NOMO-1 treated with DMSO at 0.1 percent for 48 hours (cell line): ENCODE measurements around the gene TTLL10.

Experiments
- DNase-seq: peaks from one replicate; lab custom pipeline; 2025; ENCODE audit not compliant: unreplicated experiment; lab: John Stamatoyannopoulos, UW

The TTLL10 gene

DNA sequence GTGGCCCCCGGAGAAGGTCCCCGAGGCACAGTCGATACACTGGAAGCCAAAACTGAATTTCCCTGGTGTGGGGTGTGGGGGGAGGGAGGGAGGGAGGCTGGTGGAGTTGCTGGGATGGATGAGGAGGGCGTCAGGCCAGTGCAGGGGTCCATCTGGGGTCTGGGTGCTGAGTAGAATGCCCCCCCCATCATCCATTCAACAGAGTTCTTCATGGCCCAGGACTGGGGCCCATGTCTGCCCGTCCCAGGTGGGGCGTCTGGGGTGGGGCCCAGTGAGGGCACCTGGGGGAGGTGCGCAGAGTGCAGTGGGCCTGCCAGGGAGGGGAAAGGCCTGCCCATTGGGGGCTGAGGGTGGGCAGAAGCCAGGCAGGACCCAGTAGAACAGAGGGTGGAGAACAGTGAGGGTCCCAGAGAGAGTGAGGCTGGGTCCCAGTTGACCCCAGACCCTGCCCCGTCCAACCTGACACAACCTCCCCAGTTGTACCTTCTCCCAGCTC, 30.8 kb downstream of the TTLL10 start:
- no peak for DNase-seq

DNA sequence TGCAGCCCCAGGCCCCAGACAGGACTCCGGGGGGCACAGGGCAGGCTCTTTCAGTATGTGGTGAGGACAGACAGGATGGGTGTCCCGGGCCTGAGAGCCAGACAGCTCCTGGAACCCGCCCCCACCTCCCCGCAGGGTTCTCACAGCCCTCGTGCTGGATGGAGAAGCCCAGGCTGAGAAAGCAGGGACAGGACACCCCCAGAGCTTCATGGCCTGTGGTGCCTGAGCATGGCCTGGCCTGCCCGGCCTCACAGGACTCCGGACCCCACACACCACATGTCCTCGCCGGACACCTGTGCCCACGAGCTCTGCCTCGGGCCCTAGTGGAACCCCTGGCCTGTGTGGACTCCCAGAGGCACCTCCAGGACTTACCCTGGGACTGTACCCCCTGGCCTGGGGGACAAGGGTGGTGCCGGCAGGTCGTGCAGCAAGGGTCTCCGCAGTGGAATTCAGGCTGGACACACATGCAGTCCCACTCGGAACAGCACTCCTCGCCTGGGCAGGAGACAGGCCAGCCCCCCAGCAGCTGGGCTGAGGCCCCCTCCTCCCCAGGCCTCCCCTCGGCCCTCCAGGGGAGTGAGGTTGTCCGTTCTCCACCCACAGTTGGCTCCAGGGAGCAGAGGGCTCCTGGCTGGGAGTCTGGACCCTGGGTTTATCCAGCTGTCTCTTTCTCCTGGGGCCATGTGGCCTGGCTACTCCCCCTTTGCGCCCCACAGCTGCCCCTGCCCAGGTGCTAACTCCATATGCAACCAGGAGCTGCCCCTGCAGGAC, 31.5 kb downstream of the TTLL10 start:
- DNase-seq = no peak

DNA sequence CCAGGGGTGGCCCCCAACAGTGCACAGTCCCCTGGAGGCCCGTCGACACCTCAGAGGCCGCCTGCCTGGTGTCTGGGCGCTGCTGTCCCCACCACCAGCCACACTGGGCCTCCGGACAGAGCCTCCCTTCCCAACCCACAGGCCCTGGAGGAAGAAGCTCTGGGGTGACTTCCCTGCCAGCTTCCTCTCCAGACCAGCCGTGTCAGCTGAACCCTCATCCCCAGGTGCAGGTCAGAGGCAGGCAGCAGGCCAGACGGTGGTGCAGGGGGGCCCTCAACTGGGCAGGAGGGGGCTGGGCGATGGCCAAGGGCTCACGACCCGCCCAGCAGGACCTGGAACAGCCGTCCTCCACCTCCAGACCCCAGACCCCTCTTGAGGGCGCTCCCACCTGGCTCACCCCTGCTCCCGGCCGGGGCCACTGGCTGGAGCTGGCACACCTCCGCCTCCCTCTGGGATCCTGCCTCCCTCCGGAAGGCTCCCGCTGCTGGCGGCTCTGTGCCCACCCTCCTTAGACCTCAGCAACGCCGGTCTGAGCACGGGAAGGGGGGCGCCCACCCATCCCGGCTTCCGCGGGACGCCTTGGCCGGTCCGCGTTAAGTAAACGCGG, 32.2 kb downstream of the TTLL10 start:
- no peak for DNase-seq

DNA sequence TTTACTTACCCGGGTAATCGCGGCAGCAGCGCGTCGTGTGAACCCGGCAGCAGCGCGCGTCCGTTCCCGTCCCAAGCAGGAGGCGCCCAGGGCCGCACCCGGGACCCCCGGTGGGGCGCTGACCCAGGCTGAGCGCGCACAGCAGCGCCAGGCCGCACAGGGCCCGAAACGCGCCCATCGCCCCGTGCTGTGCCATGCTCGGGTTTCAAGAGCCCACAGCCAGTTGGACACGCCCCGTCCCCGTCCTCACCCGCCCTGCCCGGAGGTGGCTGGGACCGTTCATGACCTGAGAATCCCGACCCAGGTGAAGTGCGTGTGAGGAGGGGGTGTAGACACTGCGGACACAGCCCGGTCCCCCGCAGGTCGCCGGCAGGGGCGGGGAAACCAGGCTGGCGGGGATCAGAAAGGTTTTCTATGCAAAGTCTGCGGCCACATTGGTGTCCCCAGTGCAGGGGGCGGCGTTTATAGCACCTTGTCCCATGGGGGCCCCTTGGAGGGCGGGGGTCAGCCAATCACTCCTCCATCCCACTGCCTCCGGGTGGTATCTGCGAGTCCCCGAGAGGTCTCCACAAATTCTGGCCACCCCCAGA, 32.8 kb downstream of the TTLL10 start, which contains the start of gene TNFRSF18:
TSS of gene TNFRSF18 (minus strand) at position 217 of the 590 bp plus-strand sequence. CDS start at position 196, 21 bp downstream.
- DNase-seq = no peak

DNA sequence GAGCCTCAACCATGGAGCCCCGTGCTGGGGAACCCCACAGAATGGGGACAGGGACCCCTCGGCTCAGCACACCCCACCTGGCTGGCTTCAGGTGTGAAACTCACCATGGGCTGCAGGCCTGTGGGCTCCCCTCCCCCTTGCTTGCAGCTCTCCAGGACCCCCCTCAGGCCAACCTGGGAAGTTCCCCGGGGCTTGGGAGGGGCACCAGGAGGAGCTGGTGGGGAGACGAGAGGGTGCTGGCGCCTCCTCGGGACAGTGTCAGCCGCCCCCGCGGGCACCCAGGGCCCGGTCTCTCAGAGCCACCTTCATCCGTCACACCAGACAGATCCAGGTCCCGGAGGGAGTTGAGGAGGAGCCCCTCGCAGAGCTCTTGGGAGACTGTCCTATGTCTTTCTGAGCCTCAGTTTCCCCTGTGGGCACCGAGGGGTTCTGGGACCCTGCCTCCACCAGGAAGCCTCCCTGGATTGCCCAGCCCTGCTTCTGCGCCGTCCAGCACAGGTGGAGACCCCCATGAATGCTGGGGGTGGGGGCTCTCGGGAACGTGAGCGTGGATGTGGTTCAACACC, 33.4 kb downstream of the TTLL10 start:
- DNase-seq = no peak

DNA sequence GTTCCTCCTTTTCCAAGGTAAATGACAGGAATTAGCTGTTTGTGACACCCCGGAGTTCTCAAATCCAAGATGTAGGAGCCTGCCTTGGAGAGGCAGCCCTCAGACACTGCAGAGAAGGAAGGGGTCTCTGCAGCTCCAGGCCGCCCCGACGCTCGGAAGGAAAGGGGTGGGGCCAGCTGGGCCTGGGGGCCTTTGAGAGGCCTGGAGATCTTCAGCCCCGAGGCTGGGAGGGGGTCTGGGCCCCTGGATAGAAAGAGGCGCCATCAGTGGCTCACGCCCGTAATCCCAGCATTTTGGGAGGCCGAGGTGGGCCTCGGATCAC, 33.9 kb downstream of the TTLL10 start:
- no peak for DNase-seq

DNA sequence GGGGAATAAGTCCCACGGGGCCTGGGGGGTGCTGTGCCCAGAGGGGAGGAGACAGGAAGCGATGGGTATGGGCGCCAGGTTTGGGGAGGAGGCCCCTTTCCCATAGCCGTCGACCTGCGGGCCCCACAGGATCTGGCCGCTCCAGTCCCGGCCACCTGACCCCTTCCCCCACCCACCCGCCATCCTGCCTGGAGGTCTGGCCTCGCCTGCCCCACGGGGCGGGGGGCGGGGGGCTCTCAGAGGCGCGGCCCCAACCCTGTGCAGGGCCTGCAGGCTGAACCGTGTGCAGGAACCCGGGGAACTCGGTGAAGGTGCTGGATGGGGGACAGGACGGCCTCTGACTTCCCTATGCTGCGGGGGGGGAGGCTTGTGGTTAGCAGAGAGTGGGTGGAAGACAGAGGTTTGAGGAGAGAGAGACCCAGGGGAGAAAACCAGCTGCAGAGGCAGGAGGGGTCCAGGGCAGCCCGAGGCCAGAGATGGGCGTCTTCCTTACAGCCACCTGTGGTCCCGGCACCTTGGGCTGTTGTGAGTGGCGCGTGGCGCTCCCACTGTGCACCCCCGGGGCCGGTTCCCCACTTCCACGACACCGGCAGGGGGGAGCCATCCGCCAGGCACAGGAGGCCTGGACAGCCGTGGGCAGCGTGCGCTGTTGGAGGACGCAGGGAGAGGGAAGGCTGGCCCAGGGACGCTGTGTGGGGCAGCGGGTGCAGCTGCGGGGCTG, 35.2 kb downstream of the TTLL10 start:
- peak; percentile 27 for DNase-seq

DNA sequence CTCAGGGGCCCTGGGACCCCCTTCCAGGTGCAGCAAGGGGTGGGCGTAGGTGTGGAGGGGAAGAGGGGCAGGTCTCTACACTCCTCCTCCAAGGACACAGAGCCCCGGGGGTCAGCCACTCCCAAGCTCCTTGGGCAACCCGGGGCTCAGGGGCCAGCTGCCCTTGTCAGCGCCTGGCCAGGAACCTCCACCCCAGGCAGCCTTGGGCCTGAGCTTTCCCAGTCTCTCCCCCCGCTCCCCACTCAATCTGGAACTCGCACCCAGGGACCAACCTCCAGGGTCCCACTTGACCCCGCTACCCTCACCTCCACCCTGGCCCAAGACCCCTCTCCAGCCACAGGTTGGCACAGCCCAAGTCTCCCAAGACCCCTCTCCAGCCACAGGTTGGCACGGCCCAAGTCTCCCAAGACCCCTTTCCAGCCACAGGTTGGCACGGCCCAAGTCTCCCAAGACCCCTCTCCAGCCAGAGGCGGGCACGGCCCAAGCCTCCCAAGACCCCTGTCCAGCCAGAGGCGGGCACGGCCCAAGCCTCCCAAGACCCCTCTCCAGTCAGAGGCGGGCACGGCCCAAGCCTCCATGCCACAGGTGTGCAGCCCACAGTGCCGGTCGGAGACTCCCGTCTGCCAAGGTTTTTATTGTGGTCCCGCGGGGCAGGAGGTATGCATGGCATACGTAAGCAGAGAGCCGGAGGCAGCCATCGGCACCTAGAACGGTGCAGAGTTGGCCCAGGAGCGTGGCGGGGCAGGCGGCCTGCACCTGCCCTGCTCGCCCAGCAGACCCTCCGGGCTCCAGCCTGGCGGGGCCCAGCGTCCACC, 37.3 kb downstream of the TTLL10 start:
- DNase-seq = no peak

DNA sequence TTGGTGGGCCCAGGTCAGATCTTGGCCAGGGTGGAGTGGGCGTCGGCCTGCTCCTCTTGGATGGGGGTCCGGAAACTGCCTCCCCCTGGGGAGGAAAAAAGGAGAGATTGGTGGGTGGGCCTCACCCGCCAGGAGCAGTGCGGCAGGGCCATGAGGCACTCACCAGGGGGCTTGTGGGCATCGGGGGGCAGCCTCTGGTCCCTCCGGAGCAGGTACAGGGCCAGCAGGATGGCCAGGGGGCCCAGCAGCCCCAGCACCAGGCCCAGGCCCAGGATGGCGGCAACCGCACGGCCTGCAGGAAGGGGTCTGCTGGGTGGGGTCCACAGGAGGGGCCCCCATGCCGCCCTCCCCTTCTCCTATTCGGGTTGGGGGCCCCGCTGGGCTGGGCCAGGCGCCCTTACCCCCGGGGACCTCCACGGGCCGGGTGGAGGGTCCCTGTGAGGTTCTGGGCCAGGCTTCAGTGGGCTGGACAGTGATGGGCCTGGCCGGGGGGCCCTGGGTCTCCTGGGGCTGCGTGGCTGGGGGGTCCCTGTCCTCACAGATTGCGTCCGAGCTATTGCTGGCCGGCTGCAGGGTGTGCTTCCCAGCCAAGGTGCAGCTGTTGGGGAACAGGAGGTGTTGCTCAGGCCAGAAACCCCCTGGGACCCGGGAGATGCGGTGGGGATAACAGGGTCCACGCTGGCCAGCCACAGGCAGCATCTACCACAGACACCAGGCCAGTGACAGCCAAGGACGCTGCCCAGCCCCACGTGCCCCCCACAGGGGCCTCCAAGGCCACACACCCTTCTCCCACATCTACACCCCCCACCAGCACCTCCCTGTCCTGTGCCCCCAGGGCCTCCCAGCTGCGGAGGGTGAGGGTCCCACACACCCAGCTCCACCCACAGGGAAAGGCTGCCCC, 38.1 kb downstream of the TTLL10 start:
- DNase-seq = no peak

DNA sequence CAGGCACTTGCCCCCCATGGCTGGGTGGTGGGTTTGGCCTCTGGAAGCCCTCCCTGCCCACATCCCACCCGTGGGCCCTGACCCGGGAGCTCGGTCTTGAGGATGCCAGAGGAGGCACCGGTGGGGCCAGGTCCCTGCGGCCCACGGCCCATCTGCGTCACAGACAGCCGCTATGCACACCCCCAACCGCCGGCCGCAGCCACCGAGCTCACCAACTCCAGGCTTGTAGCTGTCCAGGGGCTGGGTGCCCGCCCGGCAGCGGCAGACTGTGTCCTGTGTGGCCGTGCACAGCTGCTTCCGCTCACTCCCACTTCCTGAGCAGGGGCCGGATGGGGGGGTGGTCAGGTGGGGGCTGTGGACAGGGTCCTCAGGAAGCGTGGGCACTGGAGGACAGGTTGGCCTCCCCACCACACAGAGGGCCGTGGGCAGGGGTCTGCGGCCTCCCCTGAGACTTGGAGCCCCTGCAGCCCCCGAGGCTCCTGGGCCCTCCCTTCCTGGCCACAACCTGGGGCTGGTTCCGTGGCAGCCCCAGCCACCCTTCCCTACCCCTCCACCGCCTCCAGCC, 39.2 kb downstream of the TTLL10 start:
- DNase-seq = peak; percentile 12

DNA sequence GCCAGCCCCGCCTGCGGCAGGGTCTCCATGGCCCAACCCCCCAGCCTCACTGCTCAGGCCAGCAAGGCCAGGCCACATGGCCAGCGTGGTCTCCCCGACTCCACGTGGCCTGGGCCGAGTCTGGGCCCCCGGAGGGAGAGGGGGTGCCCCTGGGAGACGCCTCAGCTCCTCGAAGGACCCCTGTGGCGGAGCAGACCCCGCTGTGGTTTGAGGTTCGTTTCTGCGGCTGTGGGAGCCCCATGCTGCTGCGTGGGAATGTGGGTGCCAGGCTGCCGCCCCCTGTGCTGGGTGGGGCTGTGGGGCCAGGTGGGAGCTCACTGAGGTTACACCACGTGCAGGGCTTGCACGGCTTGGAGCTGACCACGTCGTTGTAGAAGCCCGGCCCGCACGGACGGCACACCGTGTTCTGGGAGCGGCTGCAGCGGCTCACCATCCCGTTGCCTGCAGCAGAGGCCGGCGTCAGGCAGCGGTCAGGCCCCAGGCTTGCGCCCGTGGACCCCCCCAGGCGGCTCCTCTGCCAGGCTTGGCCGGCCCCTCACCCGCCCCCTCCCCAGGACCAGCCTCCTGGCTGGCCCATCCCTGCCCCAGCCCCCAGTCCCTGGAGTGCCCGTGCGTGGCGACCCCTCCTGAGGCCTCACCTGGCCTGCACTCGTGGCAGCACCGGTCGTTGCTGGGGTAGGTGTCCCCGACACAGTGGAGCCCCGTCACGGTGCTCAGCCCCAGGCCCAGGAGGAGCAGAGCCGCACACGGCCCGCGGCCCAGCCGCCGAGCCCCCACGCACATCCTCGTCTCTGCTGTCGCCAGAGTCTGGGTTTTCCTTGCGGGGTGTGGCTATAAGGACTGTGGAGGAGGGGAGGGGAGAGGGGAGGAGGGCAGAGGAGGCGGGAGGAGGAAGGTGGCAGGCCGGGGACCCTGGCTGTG, 39.9 kb downstream of the TTLL10 start, which contains the start of gene TNFRSF4:
TSS of gene TNFRSF4 (minus strand) at position 809 of the 921 bp plus-strand sequence. CDS start at position 783, 26 bp downstream.
- DNase-seq = no peak

DNA sequence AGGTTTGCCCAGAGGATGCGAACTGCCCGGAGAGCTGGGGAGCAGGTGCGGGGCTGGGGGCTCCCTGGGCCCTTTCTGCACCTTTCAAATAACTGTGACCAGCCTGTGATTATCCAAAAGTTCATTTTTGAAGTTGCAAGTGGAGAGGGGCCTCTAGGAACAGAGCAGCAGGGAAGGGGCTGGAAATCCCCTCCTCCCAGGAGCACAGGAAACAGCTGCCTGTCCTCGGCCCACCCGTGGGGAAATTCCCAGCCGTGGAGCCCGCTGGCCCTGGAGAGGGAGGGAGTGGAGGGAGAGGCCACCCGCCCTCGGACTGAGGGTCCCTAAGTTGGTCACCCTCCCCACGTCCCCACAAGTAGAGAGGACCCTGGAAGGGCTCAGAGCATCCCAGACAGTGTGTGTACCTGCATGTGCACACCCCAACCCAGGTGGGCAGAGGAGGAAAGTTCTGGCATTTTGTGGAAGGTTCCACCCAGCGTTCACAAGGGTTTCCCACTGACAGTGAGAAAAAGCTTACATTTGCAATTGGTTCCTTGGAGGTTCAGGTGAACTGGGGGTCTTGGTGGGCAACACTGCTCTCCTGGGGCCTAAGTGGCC, 41.5 kb downstream of the TTLL10 start:
- no peak for DNase-seq

DNA sequence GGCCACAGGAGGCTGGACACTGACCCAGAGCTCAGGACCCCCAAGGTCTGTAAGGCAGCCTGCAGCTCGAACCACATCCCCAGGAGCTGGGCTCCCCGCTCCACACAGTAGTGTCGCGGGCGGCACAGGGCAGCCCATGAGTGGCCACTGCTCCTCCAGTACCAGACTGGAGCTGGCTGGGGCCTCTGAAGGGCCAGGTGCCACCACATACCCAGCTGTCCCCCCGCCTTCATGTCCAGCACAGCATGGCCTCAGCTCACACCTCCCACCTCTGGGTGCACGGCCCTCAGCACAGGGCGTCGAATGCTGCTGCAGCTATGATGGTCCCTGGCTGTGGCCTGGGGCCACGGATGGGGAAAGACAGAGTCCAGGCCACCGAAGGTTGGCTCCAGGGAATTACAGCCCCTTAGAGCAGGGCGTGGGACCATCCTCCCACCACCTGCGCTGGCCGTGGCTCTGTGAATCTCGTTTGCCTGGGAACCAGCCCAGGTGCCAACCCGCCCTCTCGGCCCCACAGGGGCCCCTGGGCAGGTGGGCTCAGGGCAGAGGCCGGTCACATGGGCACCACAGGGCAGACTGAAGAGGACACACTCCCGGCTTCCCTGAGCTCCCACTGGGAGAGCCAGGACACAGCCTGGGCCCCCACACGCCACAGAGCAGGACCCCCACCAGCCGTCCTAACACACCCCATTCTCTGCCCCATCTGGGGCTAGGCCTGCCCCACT, 42.4 kb downstream of the TTLL10 start:
- DNase-seq = no peak

DNA sequence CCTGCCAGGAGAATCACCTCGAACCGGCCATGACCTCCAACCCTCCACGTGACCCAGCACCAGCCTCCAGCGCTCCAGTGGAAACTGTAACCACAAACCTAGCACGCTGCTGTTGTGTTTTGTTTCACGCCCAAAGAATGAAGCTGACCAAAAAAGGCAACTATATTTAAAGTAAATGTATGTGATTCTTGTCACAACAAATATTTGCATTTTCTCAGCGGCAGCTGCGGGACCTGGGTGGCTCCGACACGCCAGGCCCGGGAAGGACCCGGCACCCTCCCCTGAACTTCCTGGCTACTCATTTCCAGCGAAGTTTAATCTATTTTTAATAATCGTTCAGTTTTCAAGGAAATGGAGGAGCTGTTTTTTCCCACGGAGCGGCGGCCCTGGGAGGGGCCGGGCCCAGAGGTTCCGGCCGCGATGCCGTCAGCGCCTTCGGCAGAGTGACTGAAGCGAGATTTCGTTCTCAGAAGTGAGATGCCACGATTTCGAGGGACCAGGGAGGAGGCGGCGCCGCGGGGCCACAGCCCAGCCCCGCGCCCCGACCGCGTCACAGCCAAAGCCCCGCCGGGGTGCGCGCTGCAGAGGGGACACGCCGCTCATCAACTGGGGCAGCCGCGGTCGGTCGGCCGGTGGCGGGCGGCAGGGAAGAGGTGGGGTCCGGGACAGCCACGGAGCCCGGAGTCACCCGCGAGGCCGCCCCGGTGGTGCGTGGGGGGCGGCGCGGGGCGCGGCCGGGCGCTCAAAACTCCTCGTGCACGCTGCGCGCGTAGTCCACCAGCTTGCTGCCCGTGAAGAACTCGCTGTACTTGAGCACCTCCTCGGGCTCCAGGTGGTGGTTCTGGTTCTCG, 43.3 kb downstream of the TTLL10 start:
- DNase-seq = no peak

DNA sequence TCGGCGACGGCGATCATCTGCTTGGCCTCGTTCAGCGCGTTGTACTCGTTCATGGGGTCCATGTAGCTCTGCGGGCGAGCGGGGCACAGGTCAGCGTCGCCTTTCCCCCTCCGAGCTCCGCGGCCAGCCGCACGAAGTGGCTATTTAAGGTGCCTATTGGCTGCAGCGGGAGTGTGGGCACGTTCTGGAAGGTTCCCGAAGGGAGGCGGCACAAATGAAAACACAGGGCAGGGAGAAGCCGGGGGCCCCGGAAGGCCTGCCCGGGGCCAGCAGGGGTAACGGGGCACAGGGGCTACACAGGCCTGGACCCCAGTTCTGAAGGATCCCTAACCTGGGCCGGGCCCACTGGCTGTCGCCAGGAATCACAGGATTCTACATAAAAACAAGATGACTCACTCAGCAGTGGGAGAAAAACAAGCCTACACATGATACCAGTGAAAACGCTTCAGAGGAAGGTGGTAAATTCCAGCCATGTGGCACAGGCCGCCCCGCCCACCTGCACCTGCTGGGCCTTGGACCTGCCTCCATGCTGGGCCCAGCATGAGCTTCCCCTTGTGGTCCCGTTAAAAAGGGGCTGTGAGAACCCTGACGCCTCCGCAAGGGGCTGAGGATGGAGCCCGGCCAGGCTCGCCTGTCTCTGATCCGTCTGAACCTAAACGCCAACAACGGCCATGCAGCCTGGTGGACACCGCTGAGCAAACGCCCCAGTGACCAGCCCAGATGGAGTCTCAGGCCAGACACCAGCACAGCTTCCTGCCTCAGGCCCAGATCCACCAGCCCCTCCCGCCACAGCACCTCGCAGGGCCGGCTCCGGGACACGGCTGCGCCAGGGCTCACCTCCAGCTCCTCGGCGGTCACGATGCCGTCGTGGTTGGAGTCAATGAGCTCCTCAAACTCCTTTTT, 44.2 kb downstream of the TTLL10 start:
- DNase-seq = no peak
